NCI-H460 (cell line): Measurements from ENCODE around the gene BEST2. TPM values are rescaled to one million over a fixed set of nuclear protein-coding genes. Genes with fewer than 3 reads are reported as not detected.

Source experiments
- DNase-seq: peaks from one replicate; pipeline ENCODE4 v3.0.0-alpha.2; 2016; ENCODE audit warnings: low read depth; ENCODE audit errors: extremely low read depth
- total RNA-seq: library from RNA; depleted of rRNA; stranded (reverse); fragments of >200 nt; shearing (Covaris generic); gene quantifications from 2 replicates; pipeline ENCODE4 v1.2.3, GENCODE V29; 2014

Gene BEST2
- total RNA-seq, 1 experiment from 2014 or later, result 0.22 TPM

- DNase-seq, result peak; percentile 72
Measured at GRCh38 chr19:12766051-12766521, 14.5 kb downstream of the BEST2 start.

- no peak for DNase-seq
Measured at GRCh38 chr19:12767150-12767549, 15.6 kb downstream of the BEST2 start.

- DNase-seq, result no peak
Measured at GRCh38 chr19:12767666-12768065, 16.1 kb downstream of the BEST2 start.

- DNase-seq, result no peak
Measured at GRCh38 chr19:12769689-12770088, 18.1 kb downstream of the BEST2 start.

GRCh38 chr19:12770922-12771321, 19.3 kb downstream of the BEST2 start:
- DNase-seq, result no peak

- no peak for DNase-seq
Measured at GRCh38 chr19:12772323-12772722, 20.7 kb downstream of the BEST2 start.

- DNase-seq, result no peak
Measured at GRCh38 chr19:12773571-12773970, 22.0 kb downstream of the BEST2 start.

- no peak for DNase-seq
Measured at GRCh38 chr19:12774588-12775555, 23.3 kb downstream of the BEST2 start, which contains the start of gene HOOK2. Gene HOOK2 (minus strand): TSS chr19:12775552. CDS start chr19:12775449, 103 bp downstream.

GRCh38 chr19:12777217-12778016, 25.8 kb downstream of the BEST2 start:
- no peak for DNase-seq

GRCh38 chr19:12778017-12778904, 26.7 kb downstream of the BEST2 start:
- no peak for DNase-seq

- DNase-seq, result no peak
Measured at GRCh38 chr19:12778905-12779161, 27.2 kb downstream of the BEST2 start.

GRCh38 chr19:12779162-12779993, 27.8 kb downstream of the BEST2 start:
- no peak for DNase-seq

- no peak for DNase-seq
Measured at GRCh38 chr19:12782174-12782423, 30.5 kb downstream of the BEST2 start.

GRCh38 chr19:12782424-12783290, 31.1 kb downstream of the BEST2 start:
- DNase-seq, result no peak

- no peak for DNase-seq
Measured at GRCh38 chr19:12783291-12783848, 31.8 kb downstream of the BEST2 start.

- DNase-seq, result no peak
Measured at GRCh38 chr19:12783849-12784393, 32.3 kb downstream of the BEST2 start.

- DNase-seq, result no peak
Measured at GRCh38 chr19:12784394-12784870, 32.8 kb downstream of the BEST2 start.

- no peak for DNase-seq
Measured at GRCh38 chr19:12784871-12785430, 33.4 kb downstream of the BEST2 start.
